Colonic mucosa (tissue), 4 donors: ENCODE results near the gene ELAVL2. TPM values are rescaled to one million over a fixed set of nuclear protein-coding genes. Genes with fewer than 3 reads are reported as not detected.

Experiments used
- DNase-seq: peaks from one replicate; pipeline ENCODE4 v3.0.0-alpha.2; 2020
- H3K27ac ChIP-seq: fragments of 200-600 bp; one replicate; pipeline ENCODE4 v1.8.0; 2021
- H3K27me3 ChIP-seq: fragments of 200-600 bp; one replicate; pipeline ENCODE4 v1.8.0; 2021
- H3K36me3 ChIP-seq: fragments of 200-600 bp; one replicate; pipeline ENCODE4 v1.8.0; 2021
- H3K4me1 ChIP-seq: fragments of 200-600 bp; one replicate; pipeline ENCODE4 v1.8.0; 2021; ENCODE audit warnings: mild to moderate bottlenecking
- H3K4me3 ChIP-seq: fragments of 200-600 bp; one replicate; pipeline ENCODE4 v1.8.0; 2021
- H3K9ac ChIP-seq, 2 donors: one replicate each; pipeline ENCODE4 v1.7.0; 2013; ENCODE audit warnings: control low read depth in 2 of 2, low read depth in 2 of 2, low read length in 2 of 2
- H3K9me3 ChIP-seq: fragments of 200-600 bp; one replicate; pipeline ENCODE4 v1.8.0; 2021
- intact Hi-C: fragments of 100-400 bp; cut with DNase I; formaldehyde crosslinking; loops from one replicate; pipeline ENCODE4 v1.14.1; 2022
- total RNA-seq, 2 donors: library from RNA; stranded (reverse); fragmentation: NEBNext Ultra II Directional in 1 of 2; extraction: Animal tissue kit (Norgen Biotek cat#: 25700) in 1 of 2; gene quantifications; one replicate each; pipeline ENCODE4 v1.2.1, GENCODE V29; 2021
- TF ChIP-seq, protein P1 (sequence below): fragments of 200-600 bp; IDR thresholded peaks from one replicate; pipeline ENCODE4 v1.8.0; 2022; ENCODE audit warnings: antibody characterized with exemption, mild to moderate bottlenecking
- donor health status: healthy.
- donor health status: DM: no; HTN: no; CAD: no.
- donor health status: DM: no; HTN: no; CAD: no.

ELAVL2 gene
- total RNA-seq, 2 donors from 2014 or later = 0.24 to 0.30 TPM

DNA sequence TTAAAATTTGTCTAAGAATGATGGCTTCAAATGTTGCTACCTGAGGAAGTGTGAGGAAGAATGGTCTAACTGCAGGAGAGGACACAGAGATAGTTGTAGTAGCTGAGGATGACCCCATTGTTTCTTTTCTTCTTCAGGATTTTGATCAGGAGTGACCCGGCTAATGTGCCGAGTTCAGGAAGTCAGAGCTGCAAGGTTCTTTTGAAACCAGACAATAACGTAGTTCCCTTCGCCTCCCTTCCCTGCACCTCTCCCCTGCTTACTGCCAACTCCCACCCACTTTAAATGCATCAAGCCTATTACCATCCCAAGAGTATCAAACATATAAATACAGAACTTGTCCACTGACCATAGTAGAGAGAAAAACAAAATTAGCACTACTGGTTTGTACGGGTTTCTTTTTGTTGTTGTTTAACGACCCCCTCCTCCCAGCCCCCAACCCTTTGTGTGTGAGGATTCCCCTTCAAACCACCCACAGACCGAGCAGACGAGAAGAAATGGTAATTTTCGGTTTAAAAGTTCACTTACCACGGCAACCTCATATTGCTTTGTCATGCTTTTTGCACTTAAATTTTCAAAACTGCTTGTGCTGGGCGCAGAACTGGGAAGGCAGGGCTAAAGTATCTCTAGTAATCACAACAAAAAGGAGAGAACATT is 23.5 kb upstream of the ELAVL2 start:
- intact Hi-C loops = no loop called here
- Histone ChIP-seq H3K4me1 (no peaks in the 10 kb centered on the region), H3K4me3 (no peak overlapping the region), H3K9ac (no peak overlapping the region), H3K9me3 (no peaks in the 10 kb centered on the region), H3K36me3 (no peaks in the 10 kb centered on the region), H3K27ac (no peak overlapping the region), H3K27me3 (peaks cover 5% of the 10 kb centered on the region)
- TF ChIP-seq, protein P1, sequence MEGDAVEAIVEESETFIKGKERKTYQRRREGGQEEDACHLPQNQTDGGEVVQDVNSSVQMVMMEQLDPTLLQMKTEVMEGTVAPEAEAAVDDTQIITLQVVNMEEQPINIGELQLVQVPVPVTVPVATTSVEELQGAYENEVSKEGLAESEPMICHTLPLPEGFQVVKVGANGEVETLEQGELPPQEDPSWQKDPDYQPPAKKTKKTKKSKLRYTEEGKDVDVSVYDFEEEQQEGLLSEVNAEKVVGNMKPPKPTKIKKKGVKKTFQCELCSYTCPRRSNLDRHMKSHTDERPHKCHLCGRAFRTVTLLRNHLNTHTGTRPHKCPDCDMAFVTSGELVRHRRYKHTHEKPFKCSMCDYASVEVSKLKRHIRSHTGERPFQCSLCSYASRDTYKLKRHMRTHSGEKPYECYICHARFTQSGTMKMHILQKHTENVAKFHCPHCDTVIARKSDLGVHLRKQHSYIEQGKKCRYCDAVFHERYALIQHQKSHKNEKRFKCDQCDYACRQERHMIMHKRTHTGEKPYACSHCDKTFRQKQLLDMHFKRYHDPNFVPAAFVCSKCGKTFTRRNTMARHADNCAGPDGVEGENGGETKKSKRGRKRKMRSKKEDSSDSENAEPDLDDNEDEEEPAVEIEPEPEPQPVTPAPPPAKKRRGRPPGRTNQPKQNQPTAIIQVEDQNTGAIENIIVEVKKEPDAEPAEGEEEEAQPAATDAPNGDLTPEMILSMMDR = no peak
- no peak for DNase-seq

DNA sequence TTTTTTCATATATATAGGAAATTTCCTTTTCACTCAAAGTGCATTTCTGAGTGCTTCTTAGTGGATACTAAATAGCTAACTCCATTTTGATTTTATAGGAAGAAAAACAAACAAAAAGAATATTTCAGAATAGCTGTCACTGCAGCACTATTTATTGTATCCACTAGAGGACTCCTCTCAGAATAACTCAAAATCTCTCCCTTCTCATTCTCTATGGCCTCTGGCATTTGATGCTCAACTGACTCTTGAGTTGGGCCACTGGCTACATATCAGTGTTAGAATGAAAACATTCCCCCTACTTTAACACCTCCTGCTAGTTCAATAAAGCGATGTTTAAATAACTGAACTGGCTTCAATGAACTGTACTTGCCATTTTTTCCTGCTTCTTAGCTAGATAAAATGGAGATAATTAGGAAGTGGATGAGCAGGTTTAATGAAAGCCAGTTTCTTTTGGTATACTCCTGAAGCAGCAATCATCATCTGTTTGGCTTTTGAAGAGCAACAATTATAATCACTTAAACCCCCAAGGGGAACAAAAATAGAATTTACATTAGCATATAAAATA is 16.6 kb upstream of the ELAVL2 start:
- Histone ChIP-seq H3K27ac (no peak overlapping the region), H3K36me3 (no peaks in the 10 kb centered on the region), H3K9me3 (no peaks in the 10 kb centered on the region), H3K9ac (no peak overlapping the region), H3K4me3 (no peak overlapping the region), H3K4me1 (no peaks in the 10 kb centered on the region), H3K27me3 (no peaks in the 10 kb centered on the region)
- intact Hi-C loops = no loop called here
- no peak for DNase-seq
- TF ChIP-seq, protein P1 = no peak

DNA sequence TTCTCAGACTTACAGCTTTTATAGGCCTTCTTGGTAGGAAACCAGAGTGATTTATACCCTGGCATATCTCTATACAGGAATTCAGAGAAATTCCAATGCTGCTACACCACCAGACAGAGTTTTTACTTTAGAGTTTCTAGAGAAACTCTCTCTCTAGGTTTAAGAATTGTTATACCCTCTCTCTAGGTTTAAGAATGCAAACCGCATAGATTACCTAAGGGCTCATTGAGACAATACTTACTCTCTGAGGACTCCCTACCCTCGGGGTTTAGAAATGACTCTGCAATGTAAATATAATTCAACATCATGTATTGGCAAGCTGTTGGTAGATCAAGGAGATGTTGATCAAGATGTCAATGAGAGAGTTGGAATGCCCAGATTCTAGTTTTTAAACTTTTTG is 15.3 kb upstream of the ELAVL2 start:
- TF ChIP-seq, protein P1 = no peak
- DNase-seq = no peak
- intact Hi-C loops = no loop called here
- Histone ChIP-seq H3K4me3 (no peak overlapping the region), H3K9me3 (no peaks in the 10 kb centered on the region), H3K36me3 (no peaks in the 10 kb centered on the region), H3K4me1 (no peaks in the 10 kb centered on the region), H3K27me3 (no peaks in the 10 kb centered on the region), H3K9ac (no peak overlapping the region), H3K27ac (no peak overlapping the region)

DNA sequence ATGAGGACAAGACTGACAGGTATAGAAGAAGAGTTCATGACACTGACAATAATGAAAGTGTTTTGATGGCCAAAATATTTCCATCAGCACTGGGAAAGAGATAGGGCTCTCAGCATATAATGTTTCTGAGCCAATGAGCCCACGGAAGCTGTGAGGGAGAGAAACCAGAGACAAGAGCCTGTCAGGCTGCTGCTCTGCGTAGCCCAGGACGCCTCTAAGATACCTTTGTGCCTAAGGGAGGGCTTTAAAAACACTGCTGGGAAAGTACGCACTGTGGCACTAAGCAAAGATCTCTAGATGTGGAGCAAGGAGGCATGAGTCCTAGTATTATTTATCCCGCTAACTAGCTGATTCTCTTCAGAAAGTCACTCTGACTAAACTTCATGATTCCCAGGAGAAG is 11.0 kb upstream of the ELAVL2 start:
- no peaks in the 10 kb centered on the region for H3K4me1 ChIP-seq
- intact Hi-C loops = no loop called here
- H3K4me3 ChIP-seq = no peak overlapping the region
- no peak overlapping the region for H3K27ac ChIP-seq
- H3K27me3 ChIP-seq = no peaks in the 10 kb centered on the region
- no peak for DNase-seq
- H3K36me3 ChIP-seq = no peaks in the 10 kb centered on the region
- no peak overlapping the region for H3K9ac ChIP-seq
- no peaks in the 10 kb centered on the region for H3K9me3 ChIP-seq
- TF ChIP-seq, protein P1 = no peak

DNA sequence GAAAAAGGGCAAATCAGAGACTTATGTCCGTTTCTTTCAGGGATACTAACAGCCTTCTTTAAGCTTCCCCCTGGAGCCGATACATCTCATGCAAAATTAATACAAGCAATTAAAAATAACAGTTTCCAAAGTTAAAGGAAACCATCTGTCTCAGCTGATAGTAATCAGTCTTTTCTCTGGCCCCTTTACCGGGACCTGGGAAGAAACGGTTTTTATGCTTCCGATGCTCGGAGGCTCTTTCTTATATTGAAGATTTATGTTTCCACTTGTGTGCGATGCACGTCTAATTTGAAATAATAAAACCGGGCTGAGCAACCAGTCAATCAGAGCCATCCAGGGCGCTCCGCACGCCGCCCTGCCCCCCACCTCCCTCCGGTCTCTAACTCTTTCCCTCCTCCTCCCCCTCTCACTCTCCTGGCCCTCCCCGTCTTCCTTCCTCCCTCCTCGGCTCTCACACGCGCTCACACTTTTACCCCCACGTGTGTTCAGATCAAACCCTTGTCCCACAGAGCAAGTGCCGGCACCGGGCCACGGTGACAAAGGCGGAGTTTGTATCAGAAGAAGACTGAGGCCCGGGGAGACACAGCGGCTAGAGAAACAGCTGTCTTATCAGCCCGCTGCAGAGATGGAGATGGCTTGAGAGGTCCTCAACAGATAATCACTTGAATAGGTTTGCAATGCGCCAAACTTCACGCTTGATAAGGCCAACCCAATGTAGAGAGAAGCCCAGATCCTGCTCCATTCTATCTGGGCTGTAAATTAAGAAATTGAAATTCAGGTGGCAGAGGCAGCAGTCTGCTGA is 5.1 kb upstream of the ELAVL2 start:
- H3K4me3 ChIP-seq = no peak overlapping the region
- H3K27ac ChIP-seq = no peak overlapping the region
- no peak overlapping the region for H3K9ac ChIP-seq
- H3K9me3 ChIP-seq = no peaks in the 10 kb centered on the region
- H3K27me3 ChIP-seq = peaks cover 7% of the 10 kb centered on the region
- TF ChIP-seq, protein P1 = no peak
- intact Hi-C loops = no loop called here
- no peak for DNase-seq
- H3K4me1 ChIP-seq = no peaks in the 10 kb centered on the region
- no peaks in the 10 kb centered on the region for H3K36me3 ChIP-seq
